ENCODE measurements around the gene FAM193B.

The FAM193B gene

DNA sequence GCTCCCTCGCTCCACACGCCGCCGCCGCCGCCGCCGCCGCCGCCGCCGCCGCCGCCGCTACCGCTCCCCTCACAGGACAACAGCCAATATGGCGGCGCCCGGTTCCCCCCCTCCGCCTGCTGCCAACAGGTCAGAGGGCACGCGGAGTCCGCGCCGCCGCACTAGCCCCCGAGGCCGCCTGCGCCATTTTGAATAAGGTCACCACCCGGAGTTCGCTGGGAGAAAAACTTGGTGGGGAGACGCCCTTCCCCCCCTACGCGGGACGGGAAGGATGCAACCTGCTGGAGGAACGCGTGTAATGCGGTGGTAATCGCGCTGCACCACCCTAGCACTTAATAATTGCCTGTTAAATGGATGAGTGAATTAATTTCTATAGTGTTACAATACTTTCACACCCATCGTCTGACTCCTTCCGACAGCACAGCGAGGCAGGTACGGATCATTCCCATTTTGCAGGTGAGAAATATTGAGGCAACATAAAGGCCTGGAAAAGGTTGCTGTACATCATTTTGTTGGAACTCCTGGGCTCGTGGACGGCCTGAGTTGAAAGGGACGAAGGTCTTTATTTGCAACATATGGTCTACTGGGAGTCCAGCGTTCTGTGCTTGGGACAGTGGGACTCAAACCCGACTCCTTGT is at the start of gene FAM193B:
Gene FAM193B, minus strand, starts transcription at position 90 of the 638 bp plus-strand sequence. CDS start 105 bp downstream, outside the sequence.
- TF ChIP-seq CTCF (IDR thresholded peaks at IDR 0.05; ENCODE audit: low read depth, low read length) = peak; percentile 15
- peak; percentile 91 for DNase-seq (ENCODE audit: low read depth, low spot score)
- in situ Hi-C loops (cut with HindIII; ENCODE audit: low sequenced_read_pairs) = no loop called here
- H3K4me3 ChIP-seq (ENCODE audit: low read depth, low read length) = peak within 1 kb of the TSS; percentile 83

GRCh38 chr5:177604116-177604521 is 49.8 kb upstream of the FAM193B start:
- H3K4me3 ChIP-seq (ENCODE audit: low read depth, low read length) = no peak overlapping the region
- TF ChIP-seq CTCF (IDR thresholded peaks at IDR 0.05; ENCODE audit: low read depth, low read length) = no peak
- no peak for DNase-seq (ENCODE audit: low read depth, low spot score)
- in situ Hi-C loops (cut with HindIII; ENCODE audit: low sequenced_read_pairs) = no loop called here

GRCh38 chr5:177603631-177604030 is 49.3 kb upstream of the FAM193B start:
- no peak for TF ChIP-seq CTCF (IDR thresholded peaks at IDR 0.05; ENCODE audit: low read depth, low read length)
- in situ Hi-C loops (cut with HindIII; ENCODE audit: low sequenced_read_pairs) = no loop called here

DNA sequence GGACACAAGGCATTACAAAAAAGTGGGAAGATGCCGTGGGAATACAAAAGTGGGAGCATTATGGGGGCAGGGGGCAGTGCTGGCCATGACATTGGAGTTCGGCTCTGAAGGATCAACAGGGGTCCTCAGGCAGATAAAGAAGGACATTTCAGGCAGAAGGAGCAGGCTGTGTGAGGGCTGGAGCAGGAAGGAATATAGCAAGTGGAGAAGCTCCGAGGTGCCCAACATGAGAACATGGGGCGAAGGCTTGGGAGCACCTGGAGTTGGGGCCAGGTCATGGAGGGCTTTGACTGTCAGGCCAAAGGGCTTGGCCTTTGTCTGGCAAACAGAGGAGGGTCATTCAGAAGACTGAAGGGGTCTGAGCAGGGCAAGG is 48.1 kb upstream of the FAM193B start:
- no peak overlapping the region for H3K4me3 ChIP-seq (ENCODE audit: low read depth, low read length)
- in situ Hi-C loops (cut with HindIII; ENCODE audit: low sequenced_read_pairs) = no loop called here
- TF ChIP-seq CTCF (IDR thresholded peaks at IDR 0.05; ENCODE audit: low read depth, low read length) = no peak
- no peak for DNase-seq (ENCODE audit: low read depth, low spot score)

More at GRCh38 chr5:177603631-177604030, 49.3 kb upstream of the FAM193B start:
- no peak overlapping the region for H3K4me3 ChIP-seq (ENCODE audit: low read depth, low read length)
- DNase-seq (ENCODE audit: low read depth, low spot score) = no peak

GRCh38 chr5:177601577-177602457 is 47.5 kb upstream of the FAM193B start:
- H3K4me3 ChIP-seq (ENCODE audit: low read depth, low read length) = no peak overlapping the region
- in situ Hi-C loops (cut with HindIII; ENCODE audit: low sequenced_read_pairs) = no loop called here
- TF ChIP-seq CTCF (IDR thresholded peaks at IDR 0.05; ENCODE audit: low read depth, low read length) = no peak
- DNase-seq (ENCODE audit: low read depth, low spot score) = no peak

GRCh38 chr5:177601126-177601525 is 46.8 kb upstream of the FAM193B start:
- H3K4me3 ChIP-seq (ENCODE audit: low read depth, low read length) = peak overlapping the region; percentile 75
- in situ Hi-C loops (cut with HindIII; ENCODE audit: low sequenced_read_pairs) = no loop called here
- DNase-seq (ENCODE audit: low read depth, low spot score) = no peak
- no peak for TF ChIP-seq CTCF (IDR thresholded peaks at IDR 0.05; ENCODE audit: low read depth, low read length)

Measured in astrocyte of the spinal cord (primary cell).